ENCODE measurements around the gene TRPV3.

GRCh38 chr17:3603870-3604259 lies 46.3 kb upstream of the TRPV3 start:
- TF ChIP-seq GABPA (IDR thresholded peaks at IDR 0.05; ENCODE audit: borderline replicate concordance, insufficient read depth, low read length) = no peak
- TF ChIP-seq CTCF (IDR thresholded peaks at IDR 0.05; ENCODE audit: control extremely low read depth in 1 of 3, insufficient read depth in 1 of 3, low read depth in 1 of 3, low read length in 3 of 3) = no peak
- no peak for TF ChIP-seq TCF12 (IDR thresholded peaks at IDR 0.05; ENCODE audit: low read depth, low read length)
- TF ChIP-seq SP2 (IDR thresholded peaks at IDR 0.05; ENCODE audit: low read length) = no peak
- no peak for TF ChIP-seq RNF2 (IDR thresholded peaks at IDR 0.05; ENCODE audit: borderline replicate concordance, low read depth, low read length, missing control alignments, poor library complexity, severe bottlenecking)
- no peak for TF ChIP-seq SRF (IDR thresholded peaks at IDR 0.05; ENCODE audit: low read depth, low read length)
- TF ChIP-seq KDM5A (IDR thresholded peaks at IDR 0.05; ENCODE audit: low read length) = no peak
- no peak for TF ChIP-seq MAFK (IDR thresholded peaks at IDR 0.05; ENCODE audit: low read depth, low read length)
- TF ChIP-seq YY1 (IDR thresholded peaks at IDR 0.05; ENCODE audit: low read depth, low read length) = no peak
- no peak for TF ChIP-seq POLR2A (IDR thresholded peaks at IDR 0.05; ENCODE audit: control extremely low read depth in 1 of 2, low read depth in 2 of 2, low read length in 2 of 2)

Data from H1 (cell line).